ENCODE data around the gene MMADHC.

DNA sequence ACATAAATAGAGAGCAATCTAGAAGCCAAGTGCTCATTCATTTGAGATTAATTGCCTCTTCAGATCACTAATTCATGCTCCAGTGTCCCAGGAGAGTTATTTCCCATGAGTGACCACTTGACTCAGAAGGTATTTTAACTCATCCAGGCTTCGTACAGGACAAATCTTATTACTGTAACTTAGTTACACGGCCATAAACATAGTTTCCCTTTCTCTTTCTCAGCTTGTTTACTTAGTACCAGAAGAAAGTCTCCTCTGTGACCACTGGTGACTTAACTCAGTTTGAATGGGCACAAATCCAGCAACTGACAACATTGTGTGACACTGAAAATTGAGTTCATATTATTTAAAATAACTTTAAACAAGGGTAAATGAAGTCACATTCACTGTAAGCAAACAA lies 25.3 kb downstream of the MMADHC start:
- TF ChIP-seq CEBPB (IDR thresholded peaks at IDR 0.05) (no peak), EP300 (IDR thresholded peaks at IDR 0.05; ENCODE audit: borderline replicate concordance) (no peak), EGR1 (IDR thresholded peaks at IDR 0.05) (no peak), REST (IDR thresholded peaks at IDR 0.05; ENCODE audit: low read depth) (no peak), NFIC (IDR thresholded peaks at IDR 0.05) (no peak), TAF1 (IDR thresholded peaks at IDR 0.05; ENCODE audit: low read depth) (no peak), MAX (IDR thresholded peaks at IDR 0.05) (no peak), RAD21 (IDR thresholded peaks at IDR 0.05; ENCODE audit: low read depth) (no peak), TCF12 (IDR thresholded peaks at IDR 0.05; ENCODE audit: low read depth) (no peak), TEAD4 (IDR thresholded peaks at IDR 0.05) (no peak), CREB1 (IDR thresholded peaks at IDR 0.05; ENCODE audit: low read depth) (no peak), YY1 (IDR thresholded peaks at IDR 0.05; ENCODE audit: low read depth) (no peak), ZBTB7A (IDR thresholded peaks at IDR 0.05; ENCODE audit: low read depth) (no peak)
- TF ChIP-seq, protein P1, sequence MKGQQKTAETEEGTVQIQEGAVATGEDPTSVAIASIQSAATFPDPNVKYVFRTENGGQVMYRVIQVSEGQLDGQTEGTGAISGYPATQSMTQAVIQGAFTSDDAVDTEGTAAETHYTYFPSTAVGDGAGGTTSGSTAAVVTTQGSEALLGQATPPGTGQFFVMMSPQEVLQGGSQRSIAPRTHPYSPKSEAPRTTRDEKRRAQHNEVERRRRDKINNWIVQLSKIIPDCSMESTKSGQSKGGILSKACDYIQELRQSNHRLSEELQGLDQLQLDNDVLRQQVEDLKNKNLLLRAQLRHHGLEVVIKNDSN (IDR thresholded peaks at IDR 0.05) = no peak

All from Ishikawa (cell line).